Keratinocyte (primary cell): Measurements from ENCODE around the gene SWT1. TPM values are rescaled to one million over a fixed set of nuclear protein-coding genes. Genes with fewer than 3 reads are reported as not detected.

Experiments
- DNase-seq: peaks from one replicate; pipeline ENCODE4 v3.0.0-alpha.2; 2011; ENCODE audit warnings: low read depth, missing footprints, low spot score
- FAIRE-seq: peaks from 2 replicates; lab custom pipeline; 2011; peaks lifted over from hg19 to GRCh38; lab: Jason Lieb, UNC
- H2AFZ ChIP-seq: 2 replicates; pipeline ENCODE4 v1.6.0; 2012; ENCODE audit warnings: low read length, control low read depth, inconsistent platforms; ENCODE audit not compliant: control insufficient read depth
- H3K27ac ChIP-seq: 2 replicates; pipeline ENCODE4 v1.5.1; 2011; ENCODE audit warnings: low read length; ENCODE audit not compliant: control insufficient read depth, insufficient read depth
- H3K27me3 ChIP-seq: 3 replicates; pipeline ENCODE4 v1.6.0; 2011; ENCODE audit warnings: low read length; ENCODE audit not compliant: control insufficient read depth, insufficient read depth; ENCODE audit errors: extremely low read depth
- H3K36me3 ChIP-seq, 2 experiments: 2 replicates in 1 of 2; 3 replicates in 1 of 2; pipeline ENCODE4 v1.5.1; 2011; ENCODE audit warnings: low read length in 2 of 2, mild to moderate bottlenecking in 1 of 2; ENCODE audit not compliant: control insufficient read depth in 2 of 2, insufficient read depth in 2 of 2; ENCODE audit errors: extremely low read depth in 1 of 2
- H3K4me1 ChIP-seq: 3 replicates; pipeline ENCODE4 v1.5.1; 2011; ENCODE audit warnings: low read length; ENCODE audit not compliant: control insufficient read depth, insufficient read depth; ENCODE audit errors: extremely low read depth
- H3K4me2 ChIP-seq: 3 replicates; pipeline ENCODE4 v1.6.0; 2011; ENCODE audit warnings: low read depth, low read length; ENCODE audit not compliant: control insufficient read depth, insufficient read depth; ENCODE audit errors: extremely low read depth
- H3K4me3 ChIP-seq, 3 experiments: fragments of 200-600 bp in 1 of 3; sonication (generic) in 1 of 3; 2 replicates in 2 of 3; 3 replicates in 1 of 3; pipeline ENCODE4 v1.5.1; 2011 to 2016; ENCODE audit warnings: low read length in 3 of 3, mild to moderate bottlenecking in 3 of 3, control low read depth in 2 of 3, inconsistent platforms in 1 of 3, low read depth in 1 of 3, mixed read lengths in 1 of 3, mixed run types in 1 of 3, moderate library complexity in 1 of 3; ENCODE audit not compliant: control insufficient read depth in 2 of 3, insufficient read depth in 2 of 3; ENCODE audit errors: extremely low read depth in 1 of 3
- H3K79me2 ChIP-seq: 2 replicates; pipeline ENCODE4 v1.6.0; 2012; ENCODE audit warnings: low read length; ENCODE audit not compliant: control insufficient read depth, insufficient read depth
- H3K9ac ChIP-seq: 3 replicates; pipeline ENCODE4 v1.6.0; 2011; ENCODE audit warnings: low read length; ENCODE audit not compliant: control insufficient read depth, insufficient read depth; ENCODE audit errors: extremely low read depth
- H3K9me1 ChIP-seq: 3 replicates; pipeline ENCODE4 v1.6.0; 2011; ENCODE audit warnings: low read length; ENCODE audit not compliant: control insufficient read depth, insufficient read depth; ENCODE audit errors: extremely low read depth
- H3K9me3 ChIP-seq: 2 replicates; pipeline ENCODE4 v1.5.1; 2012; ENCODE audit warnings: low read depth, low read length; ENCODE audit not compliant: control insufficient read depth
- H4K20me1 ChIP-seq: 3 replicates; pipeline ENCODE4 v1.6.0; 2011; ENCODE audit warnings: low read length; ENCODE audit not compliant: control insufficient read depth, insufficient read depth; ENCODE audit errors: extremely low read depth
- EZH2 ChIP-seq: IDR thresholded peaks from one replicate; pipeline ENCODE4 v1.6.1; 2012; ENCODE audit warnings: inconsistent platforms, mild to moderate bottlenecking, low read length, moderate library complexity
- dilution Hi-C: fragments of 300-500 bp; cut with MboI; formaldehyde crosslinking; loops from one replicate; pipeline ENCODE4 v1.7.0; 2020; ENCODE audit warnings: low sequenced_read_pairs; ENCODE audit not compliant: extremely low pct_ligation_motif_present
- polyA plus RNA-seq, 5 experiments: library from polyadenylated mRNA; depleted of rRNA in 3 of 5; stranded (reverse) in 3 of 5; stranded (forward) in 1 of 5; unstranded in 1 of 5; fragments of >200 nt; gene quantifications; 1 replicate in 1 of 5; 2 replicates in 3 of 5; 3 replicates in 1 of 5; pipeline versions ENCODE4 v1.2.1 to v1.2.3, GENCODE V29; 2011 to 2012; ENCODE audit warnings: missing spikeins in 2 of 5, low read depth in 1 of 5, low replicate concordance in 1 of 5
- small RNA-seq, 3 experiments: library from RNA; depleted of rRNA; stranded (forward); fragments of <200 nt; gene quantifications; one replicate each; pipeline ENCODE3, GENCODE V24; 2012; ENCODE audit warnings: low read depth in 3 of 3, low replicate concordance in 1 of 3; ENCODE audit not compliant: insufficient read length in 3 of 3
- TF ChIP-seq, protein P1 (sequence below), 3 experiments: IDR thresholded peaks in 1 of 3; conservative IDR thresholded peaks in 1 of 3; optimal IDR thresholded peaks in 1 of 3; 2 replicates in 2 of 3; 3 replicates in 1 of 3; pipeline versions ENCODE3 to v1.5.1; 2011; ENCODE audit warnings: low read length in 3 of 3, mild to moderate bottlenecking in 3 of 3, moderate library complexity in 2 of 3, control low read depth in 1 of 3, inconsistent platforms in 1 of 3; ENCODE audit not compliant: insufficient read depth in 2 of 3; ENCODE audit errors: extremely low read depth in 1 of 3

The SWT1 gene
- polyA plus RNA-seq, 1 donor (not counting 4 experiments of a cell fraction or from before 2014, with no cell fraction given) = 2.9 TPM

DNA sequence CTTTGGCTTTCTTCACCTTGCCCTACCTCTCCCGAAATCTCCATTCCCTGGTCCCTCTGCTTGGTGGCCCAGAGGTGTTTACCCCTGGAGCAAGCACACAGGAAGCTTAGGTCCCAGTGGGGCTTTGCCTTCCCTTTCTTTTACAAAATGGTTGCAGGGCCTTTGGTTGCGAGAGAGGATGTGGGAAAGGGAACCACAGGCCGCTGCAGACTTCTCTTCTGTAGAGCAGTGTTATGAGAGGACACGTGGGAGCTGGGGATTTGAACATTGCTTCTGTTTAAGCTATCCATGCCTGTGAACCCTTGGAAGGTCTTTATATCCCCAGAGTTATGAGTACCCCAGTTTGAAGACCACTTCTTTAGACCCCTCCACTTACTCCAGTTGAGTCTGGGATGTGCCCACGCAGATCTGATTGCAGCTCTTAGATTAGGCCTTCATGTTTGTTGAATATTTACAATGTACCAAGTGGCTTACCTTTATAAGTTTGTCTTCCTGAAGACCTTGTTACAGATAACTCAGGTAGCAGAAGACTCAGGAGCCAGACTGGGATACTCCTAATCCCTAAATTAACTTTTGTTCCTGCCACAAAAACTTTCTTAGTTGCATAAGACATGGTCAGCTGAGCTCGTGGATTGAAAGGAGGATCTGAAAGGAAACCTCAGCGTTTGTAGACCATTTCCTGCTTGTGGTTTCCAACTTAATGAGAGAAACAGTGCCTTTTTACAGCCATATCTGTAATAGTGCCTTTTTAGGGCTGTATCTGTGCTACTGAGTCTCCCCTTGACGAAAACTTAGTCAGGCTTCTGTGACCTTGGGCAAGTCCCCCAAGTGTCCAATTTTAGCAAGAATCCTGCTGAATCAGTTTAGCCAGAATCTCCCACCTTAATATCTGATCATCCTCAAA is 182.0 kb downstream of the SWT1 start:
- H3K4me3 ChIP-seq = no peak overlapping the region
- no peak overlapping the region for H3K9ac ChIP-seq
- no peaks in the 10 kb centered on the region for H3K4me1 ChIP-seq
- H3K27ac ChIP-seq = no peak overlapping the region
- no peaks in the 10 kb centered on the region for H3K9me3 ChIP-seq
- no peak for DNase-seq
- FAIRE-seq = no peak
- no peak overlapping the region for H2AFZ ChIP-seq
- dilution Hi-C loops = no loop called here
- no peaks in the 10 kb centered on the region for H3K36me3 ChIP-seq
- H3K27me3 ChIP-seq = no peaks in the 10 kb centered on the region
- no peak for TF ChIP-seq EZH2
- TF ChIP-seq, protein P1, sequence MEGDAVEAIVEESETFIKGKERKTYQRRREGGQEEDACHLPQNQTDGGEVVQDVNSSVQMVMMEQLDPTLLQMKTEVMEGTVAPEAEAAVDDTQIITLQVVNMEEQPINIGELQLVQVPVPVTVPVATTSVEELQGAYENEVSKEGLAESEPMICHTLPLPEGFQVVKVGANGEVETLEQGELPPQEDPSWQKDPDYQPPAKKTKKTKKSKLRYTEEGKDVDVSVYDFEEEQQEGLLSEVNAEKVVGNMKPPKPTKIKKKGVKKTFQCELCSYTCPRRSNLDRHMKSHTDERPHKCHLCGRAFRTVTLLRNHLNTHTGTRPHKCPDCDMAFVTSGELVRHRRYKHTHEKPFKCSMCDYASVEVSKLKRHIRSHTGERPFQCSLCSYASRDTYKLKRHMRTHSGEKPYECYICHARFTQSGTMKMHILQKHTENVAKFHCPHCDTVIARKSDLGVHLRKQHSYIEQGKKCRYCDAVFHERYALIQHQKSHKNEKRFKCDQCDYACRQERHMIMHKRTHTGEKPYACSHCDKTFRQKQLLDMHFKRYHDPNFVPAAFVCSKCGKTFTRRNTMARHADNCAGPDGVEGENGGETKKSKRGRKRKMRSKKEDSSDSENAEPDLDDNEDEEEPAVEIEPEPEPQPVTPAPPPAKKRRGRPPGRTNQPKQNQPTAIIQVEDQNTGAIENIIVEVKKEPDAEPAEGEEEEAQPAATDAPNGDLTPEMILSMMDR (optimal IDR thresholded peaks at IDR 0.05 in 1 of 3, IDR thresholded peaks at IDR 0.05 in 1 of 3, conservative IDR thresholded peaks at IDR 0.05 in 1 of 3; ENCODE audit: extremely low read depth in 1 of 3, insufficient read depth in 2 of 3, low read length in 3 of 3) = no peak
- H3K9me1 ChIP-seq = no peaks in the 10 kb centered on the region
- no peaks in the 10 kb centered on the region for H3K79me2 ChIP-seq
- H3K4me2 ChIP-seq = no peak overlapping the region
- H4K20me1 ChIP-seq = no peaks in the 10 kb centered on the region

DNA sequence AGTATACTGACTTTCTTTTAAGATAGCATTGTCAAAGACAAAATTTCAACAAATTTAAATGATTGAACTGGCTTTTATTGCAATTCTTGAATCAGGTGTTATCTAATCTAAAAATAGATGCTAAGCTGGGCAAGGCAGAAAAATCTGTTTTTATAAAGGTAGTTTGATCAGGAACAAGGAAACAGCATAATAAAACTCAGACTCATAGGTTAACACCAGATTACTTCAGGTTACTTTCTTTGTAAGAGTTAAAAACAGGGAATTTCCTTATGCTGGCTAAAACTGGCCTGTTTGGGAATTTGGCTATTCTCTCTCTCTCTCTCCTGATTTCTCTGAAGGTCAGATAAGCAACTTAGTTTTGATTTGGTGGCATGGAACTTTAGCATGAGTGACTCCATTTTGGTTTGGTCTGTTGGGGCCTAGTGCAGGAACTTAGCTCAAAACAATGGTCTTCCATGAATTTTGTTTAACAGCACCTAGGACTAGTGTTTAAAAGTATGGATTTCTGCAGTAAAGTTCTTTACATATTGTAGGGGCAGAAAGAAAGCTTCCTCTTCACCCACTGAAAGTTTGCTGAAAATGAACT is 184.3 kb downstream of the SWT1 start:
- Histone ChIP-seq H4K20me1 (no peaks in the 10 kb centered on the region), H3K27ac (no peak overlapping the region), H3K9me1 (no peaks in the 10 kb centered on the region), H3K9me3 (no peaks in the 10 kb centered on the region), H3K4me2 (no peak overlapping the region), H3K79me2 (no peaks in the 10 kb centered on the region), H3K4me3 (no peak overlapping the region), H3K9ac (no peak overlapping the region), H2AFZ (no peak overlapping the region), H3K27me3 (no peaks in the 10 kb centered on the region), H3K4me1 (no peaks in the 10 kb centered on the region), H3K36me3 (no peaks in the 10 kb centered on the region)
- FAIRE-seq = no peak
- no peak for DNase-seq
- dilution Hi-C loops = no loop called here
- TF ChIP-seq, protein P1 (optimal IDR thresholded peaks at IDR 0.05 in 1 of 3, IDR thresholded peaks at IDR 0.05 in 1 of 3, conservative IDR thresholded peaks at IDR 0.05 in 1 of 3; ENCODE audit: extremely low read depth in 1 of 3, insufficient read depth in 2 of 3, low read length in 3 of 3) = no peak
- no peak for TF ChIP-seq EZH2

Small RNA genes within 50 kb of the gene (small RNA-seq; reads per million reads assigned to genes)
- 0 reads per million in 3 experiments for gene RF00019

Other genes starting within 250 kb of the SWT1 start
- 6.6 to 10.6 TPM (median 7.6 TPM) in 3 replicates for gene NIBAN1, start 182.7 kb upstream of the SWT1 start, polyA plus RNA-seq
- gene RNF2, start 111.6 kb upstream of the SWT1 start, polyA plus RNA-seq = 19.6 to 29.2 TPM (median 27.9 TPM) in 3 replicates
- 17.3 to 34.5 TPM (median 22.2 TPM) in 3 replicates for gene TRMT1L, start 214 bp upstream of the SWT1 start, polyA plus RNA-seq
- gene IVNS1ABP, start 160.1 kb downstream of the SWT1 start, polyA plus RNA-seq = 113 to 168 TPM (median 162 TPM) in 3 replicates